Measurements from ENCODE around the gene ANKRD11. TPM values are rescaled to one million over a fixed set of nuclear protein-coding genes. Genes with fewer than 3 reads are reported as not detected.

ANKRD11 gene
- total RNA-seq, 1 donor from 2014 or later, result 164 TPM

- DNase-seq (ENCODE audit: low read depth, low spot score), result no peak
- H3K27ac Mint-ChIP-seq (ENCODE audit: unreplicated experiment), result no peak overlapping the region
- peak; percentile 45 for TF ChIP-seq CTCF (conservative IDR thresholded peaks at IDR 0.05)
- peaks cover 2% of the 10 kb centered on the region for H3K9me3 Mint-ChIP-seq
- H3K36me3 Mint-ChIP-seq (ENCODE audit: low read depth), result peaks cover 6% of the 10 kb centered on the region
- no peak overlapping the region for H3K4me3 Mint-ChIP-seq
- peaks cover 34% of the 10 kb centered on the region for H3K4me1 Mint-ChIP-seq
- no peaks in the 10 kb centered on the region for H3K27me3 Mint-ChIP-seq (ENCODE audit: low read depth)
Observed at GRCh38 chr16:89453501-89454321, 36.6 kb downstream of the ANKRD11 start.

- Mint-ChIP-seq H3K27ac (ENCODE audit: unreplicated experiment) (no peak overlapping the region), H3K27me3 (ENCODE audit: low read depth) (no peaks in the 10 kb centered on the region), H3K4me3 (no peak overlapping the region), H3K36me3 (ENCODE audit: low read depth) (peaks cover 5% of the 10 kb centered on the region), H3K4me1 (peaks cover 39% of the 10 kb centered on the region), H3K9me3 (peaks cover 2% of the 10 kb centered on the region)
- no peak for DNase-seq (ENCODE audit: low read depth, low spot score)
- no peak for TF ChIP-seq CTCF (conservative IDR thresholded peaks at IDR 0.05)
Observed at GRCh38 chr16:89452925-89453324, 37.4 kb downstream of the ANKRD11 start.

GRCh38 chr16:89452241-89452640, 38.1 kb downstream of the ANKRD11 start:
- H3K27me3 Mint-ChIP-seq (ENCODE audit: low read depth), result no peaks in the 10 kb centered on the region
- no peak for DNase-seq (ENCODE audit: low read depth, low spot score)
- no peak for TF ChIP-seq CTCF (conservative IDR thresholded peaks at IDR 0.05)
- H3K9me3 Mint-ChIP-seq, result peaks cover 2% of the 10 kb centered on the region
- H3K36me3 Mint-ChIP-seq (ENCODE audit: low read depth), result peaks cover 5% of the 10 kb centered on the region
- peaks cover 43% of the 10 kb centered on the region for H3K4me1 Mint-ChIP-seq
- no peak overlapping the region for H3K27ac Mint-ChIP-seq (ENCODE audit: unreplicated experiment)
- no peak overlapping the region for H3K4me3 Mint-ChIP-seq

- Mint-ChIP-seq H3K27ac (ENCODE audit: unreplicated experiment) (no peak overlapping the region), H3K36me3 (ENCODE audit: low read depth) (peaks cover 3% of the 10 kb centered on the region), H3K9me3 (no peaks in the 10 kb centered on the region), H3K4me3 (no peak overlapping the region), H3K27me3 (ENCODE audit: low read depth) (no peaks in the 10 kb centered on the region), H3K4me1 (peaks cover 52% of the 10 kb centered on the region)
- no peak for TF ChIP-seq CTCF (conservative IDR thresholded peaks at IDR 0.05)
- no peak for DNase-seq (ENCODE audit: low read depth, low spot score)
Observed at GRCh38 chr16:89450537-89450936, 39.8 kb downstream of the ANKRD11 start.

GRCh38 chr16:89449726-89450335, 40.5 kb downstream of the ANKRD11 start:
- Mint-ChIP-seq H3K27ac (ENCODE audit: unreplicated experiment) (no peak overlapping the region), H3K4me3 (no peak overlapping the region), H3K4me1 (peaks cover 54% of the 10 kb centered on the region), H3K27me3 (ENCODE audit: low read depth) (no peaks in the 10 kb centered on the region), H3K36me3 (ENCODE audit: low read depth) (peaks cover 3% of the 10 kb centered on the region), H3K9me3 (no peaks in the 10 kb centered on the region)
- TF ChIP-seq CTCF (conservative IDR thresholded peaks at IDR 0.05), result no peak
- no peak for DNase-seq (ENCODE audit: low read depth, low spot score)
